Pulmonary artery endothelial cell (primary cell): ENCODE measurements around the gene NOS1AP. TPM values are rescaled to one million over a fixed set of nuclear protein-coding genes. Genes with fewer than 3 reads are reported as not detected.

Experiments used
- DNase-seq: peaks from one replicate; pipeline ENCODE4 v3.0.0-alpha.2; 2011; ENCODE audit warnings: low read depth, low spot score
- total RNA-seq: library from RNA; depleted of rRNA; stranded (reverse); fragments of >200 nt; gene quantifications from 2 replicates; pipeline ENCODE4 v1.2.3, GENCODE V29; 2014

NOS1AP gene
- total RNA-seq, 1 donor from 2014 or later: 0.53 TPM

DNA sequence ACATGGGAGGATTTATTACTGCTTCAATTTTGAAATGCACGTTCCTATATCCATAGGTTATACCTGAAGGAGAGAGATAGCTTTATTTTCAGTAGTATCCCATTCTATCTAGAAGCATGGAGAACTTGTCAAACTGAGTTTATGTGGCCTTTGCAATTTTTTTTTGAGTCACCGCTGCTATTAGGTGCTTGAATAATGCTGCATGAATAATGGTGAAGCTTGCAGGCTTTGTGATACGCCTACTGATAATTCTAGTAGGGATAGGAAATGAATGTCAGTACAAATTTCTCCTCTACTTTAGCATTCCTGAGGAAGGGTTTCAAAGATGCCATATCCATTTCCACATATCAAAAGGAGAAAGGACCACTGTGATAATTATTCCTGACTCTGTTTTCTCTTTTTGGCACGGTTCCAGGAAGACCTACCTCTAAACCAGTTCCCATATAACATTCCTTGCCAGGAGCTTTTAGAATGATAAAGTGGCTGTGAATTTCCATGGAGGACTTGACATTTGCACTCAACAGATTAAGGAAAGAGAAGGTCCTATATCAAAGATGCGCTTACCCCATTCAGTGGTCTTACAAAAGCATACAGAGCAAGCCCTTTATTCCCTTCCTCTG, 223.7 kb downstream of the NOS1AP start:
- no peak for DNase-seq

- no peak for DNase-seq
Measured at GRCh38 chr1:162294015-162294414, 224.5 kb downstream of the NOS1AP start.

DNA sequence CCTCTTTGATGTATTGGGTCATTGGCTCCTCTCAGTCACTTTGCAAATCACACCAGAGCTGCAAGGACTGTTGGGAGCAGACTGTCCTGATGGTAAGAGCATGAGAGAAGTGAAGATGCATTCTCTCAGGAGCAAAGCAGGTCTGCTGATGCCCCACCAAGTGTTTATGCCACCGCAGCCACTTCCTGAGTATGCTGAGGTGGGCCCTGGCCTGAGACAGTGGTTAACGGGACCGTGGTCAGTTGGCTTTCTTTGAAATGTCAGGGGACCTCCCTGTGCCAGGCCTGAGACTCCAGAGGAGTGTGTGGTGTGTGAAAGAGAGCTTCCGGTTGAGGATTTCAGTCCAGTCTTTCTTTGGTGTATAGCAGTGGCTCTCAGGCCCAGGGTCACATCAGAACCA, 227.7 kb downstream of the NOS1AP start:
- no peak for DNase-seq

- DNase-seq: no peak
Measured at GRCh38 chr1:162298266-162298665, 228.8 kb downstream of the NOS1AP start.

DNA sequence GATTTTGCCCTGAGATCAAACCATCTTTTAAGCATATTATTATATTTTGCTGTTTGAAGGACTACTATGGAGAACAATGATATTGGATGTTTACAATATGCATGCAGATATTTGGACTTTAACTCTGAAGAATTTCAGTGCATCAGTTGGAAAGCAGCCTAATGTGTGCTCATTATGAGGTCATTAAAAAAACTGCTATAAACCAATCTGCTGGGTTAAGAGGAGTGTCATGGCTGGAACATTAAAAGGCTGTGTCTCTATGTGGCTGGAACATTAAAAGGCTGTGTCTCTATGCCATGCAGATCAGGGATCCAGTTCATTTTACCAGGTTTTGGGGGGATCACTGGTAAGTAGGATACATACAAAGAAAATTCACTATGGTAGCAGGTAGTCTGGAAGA, 229.5 kb downstream of the NOS1AP start:
- DNase-seq: no peak

- DNase-seq: no peak
Measured at GRCh38 chr1:162300057-162300917, 230.8 kb downstream of the NOS1AP start.

- DNase-seq: no peak
Measured at GRCh38 chr1:162301696-162302095, 232.2 kb downstream of the NOS1AP start.

DNA sequence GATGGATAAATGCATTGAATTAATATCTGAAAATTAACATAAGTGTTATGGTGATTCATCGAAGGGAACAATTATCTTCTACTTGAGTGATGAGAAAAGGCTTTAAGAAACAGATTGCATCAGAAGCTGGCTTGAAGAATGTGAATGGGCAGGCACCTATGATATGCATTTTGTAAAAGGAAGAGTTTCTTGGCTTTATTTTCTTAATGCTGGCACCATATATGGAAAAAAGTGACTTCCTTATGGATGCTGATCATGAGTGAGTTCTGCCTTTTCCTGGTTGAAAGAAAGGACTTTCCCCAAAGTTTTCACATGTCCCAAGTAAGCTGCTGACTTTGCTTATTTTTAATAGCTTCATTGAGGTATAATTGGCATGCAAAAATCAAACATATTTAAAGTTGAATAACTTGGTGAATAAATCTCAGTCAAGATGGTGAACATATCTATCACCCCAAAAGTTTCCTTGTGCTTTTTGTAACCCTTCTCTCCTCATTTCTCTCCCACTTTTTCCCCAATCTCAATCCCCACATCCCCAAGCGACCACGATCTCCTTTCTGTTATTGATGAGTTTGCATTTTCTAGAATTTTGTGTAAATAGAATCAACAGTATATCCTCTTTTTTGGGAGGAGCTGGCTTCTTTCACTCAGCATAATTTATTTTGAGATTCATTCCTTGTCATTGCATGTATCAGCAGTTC, 233.0 kb downstream of the NOS1AP start:
- DNase-seq: no peak

DNA sequence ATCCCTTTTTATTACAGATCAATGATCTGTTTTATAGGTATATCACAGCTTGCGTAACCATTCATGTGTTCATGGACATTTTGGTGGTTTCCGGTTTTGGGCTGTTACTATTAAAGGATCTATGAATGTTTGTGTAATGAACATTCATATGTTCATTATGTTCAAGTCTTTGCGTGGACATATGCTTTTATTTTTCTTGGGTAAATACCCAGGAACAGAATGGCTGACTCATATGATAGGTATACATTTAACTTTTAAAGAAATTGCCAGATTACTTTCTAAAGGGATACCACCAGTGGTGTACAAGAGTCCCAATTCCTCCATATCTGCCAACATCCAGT, 233.5 kb downstream of the NOS1AP start:
- no peak for DNase-seq

GRCh38 chr1:162304736-162305135, 235.2 kb downstream of the NOS1AP start:
- no peak for DNase-seq

- peak; percentile 47 for DNase-seq
Measured at GRCh38 chr1:162305969-162306368, 236.5 kb downstream of the NOS1AP start.

DNA sequence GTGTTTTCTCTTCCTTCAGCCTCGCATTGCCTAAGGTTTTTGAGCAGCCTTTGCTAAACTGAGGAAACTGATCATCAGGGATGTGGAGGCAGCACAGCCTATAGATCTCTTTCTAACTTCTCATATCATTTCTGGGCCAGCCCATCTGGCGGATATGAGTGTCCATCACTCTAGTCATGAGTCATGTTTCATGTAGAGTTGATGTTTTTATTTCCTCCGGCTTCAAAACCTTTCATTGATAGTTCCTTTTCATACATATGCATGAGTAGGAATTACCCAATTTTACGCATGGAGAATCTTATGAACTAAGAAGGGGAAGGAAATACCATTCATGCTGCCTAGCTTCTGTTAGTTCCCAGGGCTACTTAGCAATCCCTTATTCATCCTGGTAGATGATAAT, 240.8 kb downstream of the NOS1AP start:
- peak; percentile 58 for DNase-seq

DNA sequence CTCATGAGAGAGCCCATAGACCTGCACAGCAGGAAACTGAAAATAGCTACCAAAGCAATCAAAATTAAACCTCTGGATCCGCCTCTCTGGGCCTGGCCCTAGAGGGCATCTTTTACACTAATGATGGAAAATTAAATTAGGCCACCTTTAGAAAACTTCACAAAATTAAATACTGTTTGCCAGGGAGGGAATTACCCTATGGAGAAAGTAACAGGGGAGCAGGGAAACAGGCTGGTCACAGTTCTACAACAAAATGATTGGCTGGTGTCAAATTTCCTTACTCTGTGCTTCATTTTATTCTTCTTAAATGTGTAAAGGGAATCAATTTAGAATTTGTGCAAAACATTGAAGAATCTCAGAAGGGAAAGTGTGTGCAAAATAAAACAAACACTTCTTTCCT, 244.7 kb downstream of the NOS1AP start:
- no peak for DNase-seq

GRCh38 chr1:162315673-162316072, 246.2 kb downstream of the NOS1AP start:
- DNase-seq: no peak

DNA sequence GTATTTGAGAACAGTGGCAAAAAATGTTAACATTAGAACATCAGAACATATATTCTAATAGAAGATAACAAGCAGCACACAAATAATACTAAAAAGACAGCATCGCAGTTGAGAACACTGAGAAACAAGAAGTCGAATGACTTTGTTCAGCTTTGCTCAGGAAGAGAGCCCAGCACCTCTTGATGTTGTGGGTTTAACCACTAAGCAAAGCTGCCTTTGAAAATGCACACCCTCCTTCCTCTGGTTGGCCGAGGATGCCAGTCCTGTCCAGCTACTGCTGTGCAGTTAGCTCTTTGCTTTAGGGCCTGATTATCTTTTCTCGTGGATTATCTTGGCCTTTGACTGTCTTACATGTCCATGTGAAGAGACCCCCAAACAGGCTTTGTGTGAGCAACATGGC, 246.7 kb downstream of the NOS1AP start:
- DNase-seq: no peak

- DNase-seq: no peak
Measured at GRCh38 chr1:162317621-162318020, 248.1 kb downstream of the NOS1AP start.

DNA sequence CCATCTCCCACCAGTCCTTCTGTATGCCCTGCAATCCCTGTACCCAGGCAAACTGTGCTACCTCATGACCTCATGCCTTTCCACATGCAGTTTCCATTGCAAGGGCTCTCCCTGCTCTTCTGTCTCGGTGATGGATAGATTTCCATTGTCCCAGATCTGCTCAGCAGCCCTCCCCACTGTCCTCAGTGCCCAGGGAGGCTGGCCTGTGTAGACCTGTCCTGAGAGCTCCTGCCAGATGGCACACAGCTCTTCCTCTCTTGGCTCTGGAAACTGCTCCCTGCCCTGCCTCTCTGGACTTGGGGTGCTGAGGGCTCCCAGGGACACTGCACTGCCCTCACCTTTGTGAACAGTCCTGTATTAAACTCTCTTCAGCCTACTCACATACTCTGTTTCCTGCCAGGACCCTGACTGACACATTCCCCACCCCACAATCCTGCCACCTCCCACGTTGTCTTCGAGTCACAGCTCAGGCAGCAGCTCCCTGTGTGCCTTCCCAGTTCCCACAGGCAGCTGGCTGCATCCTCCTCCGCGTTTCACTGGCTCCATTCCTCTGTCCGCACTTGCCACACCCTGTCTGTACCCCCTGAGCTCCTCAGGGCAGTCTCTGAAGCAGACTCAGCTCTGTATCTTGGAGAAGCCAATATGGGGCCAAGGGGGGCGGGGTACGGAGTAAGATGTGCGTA, 250.1 kb downstream of the NOS1AP start:
- DNase-seq: no peak

DNA sequence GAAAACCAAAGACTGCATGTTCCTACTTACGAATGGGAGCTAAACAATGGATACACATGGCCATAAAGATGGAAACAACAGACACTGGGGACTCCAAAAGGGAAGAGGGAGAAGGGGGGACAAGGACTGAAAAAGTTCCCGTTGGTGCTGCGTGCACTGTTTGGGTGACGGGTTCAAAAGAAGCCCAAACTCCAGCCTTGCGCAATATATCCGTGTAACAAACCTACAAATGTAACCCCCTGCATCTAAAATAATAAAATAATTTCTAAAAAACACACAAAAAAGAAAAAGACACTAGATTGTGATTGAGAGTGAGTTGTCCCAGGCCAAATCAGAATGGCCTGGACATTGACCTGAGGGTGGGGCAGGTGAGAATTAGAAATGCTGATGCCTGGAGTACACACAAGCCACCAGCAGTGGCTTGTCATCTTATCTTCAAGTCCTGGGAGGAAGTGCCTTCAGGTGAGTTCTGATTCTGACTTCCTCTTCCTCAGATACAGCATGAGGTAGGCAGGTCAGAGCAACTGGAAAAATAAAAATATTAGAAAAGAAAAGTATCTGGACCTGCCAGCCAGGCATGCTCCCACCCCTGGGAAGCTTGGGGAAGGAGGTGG, 252.4 kb downstream of the NOS1AP start:
- DNase-seq: no peak

DNA sequence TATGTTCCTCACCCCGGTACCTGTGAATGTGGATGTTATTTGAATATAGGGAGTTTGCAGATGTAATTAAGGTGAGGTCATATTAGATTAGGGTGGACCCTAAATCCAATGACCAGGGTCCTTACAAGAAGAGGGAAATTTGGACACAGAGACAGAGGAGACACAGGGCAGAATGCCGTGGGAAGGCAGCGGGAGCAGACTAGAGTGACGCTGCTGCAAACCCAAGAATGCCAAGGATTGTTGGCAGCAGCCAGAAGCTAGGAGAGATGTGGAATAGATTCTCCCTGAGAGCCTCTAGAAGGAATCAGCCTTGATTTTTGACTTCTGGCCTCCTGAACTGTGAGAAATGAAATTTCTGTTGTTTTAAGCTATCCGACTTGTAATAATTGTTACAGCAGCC, 253.5 kb downstream of the NOS1AP start:
- no peak for DNase-seq

DNA sequence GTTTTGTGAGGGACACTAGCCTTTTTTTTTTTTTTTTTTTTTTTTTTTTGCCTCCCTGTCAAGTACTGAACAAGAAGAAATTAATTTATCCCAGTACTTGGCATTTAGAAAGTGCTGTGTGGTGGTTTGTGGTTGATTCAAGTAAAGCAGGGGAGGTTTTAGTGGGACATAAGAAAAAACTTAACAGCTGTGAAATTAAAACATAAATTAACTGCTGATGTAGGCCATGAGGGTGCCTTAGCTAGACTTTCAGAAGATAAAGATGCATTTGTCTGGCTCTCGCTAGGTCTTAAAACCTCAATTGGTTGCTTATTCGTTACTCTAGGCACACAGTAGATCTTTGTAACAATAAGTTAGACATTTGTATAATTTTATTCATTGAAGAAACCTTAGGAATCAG, 254.9 kb downstream of the NOS1AP start:
- no peak for DNase-seq

GRCh38 chr1:162326559-162326958, 257.1 kb downstream of the NOS1AP start:
- DNase-seq: no peak
